ENCODE data around the gene TNNT3.

GRCh38 chr11:1934335-1935155 is 15.0 kb downstream of the TNNT3 start:
- TF ChIP-seq POLR2A (IDR thresholded peaks at IDR 0.05): no peak
- TF ChIP-seq CTCF (IDR thresholded peaks at IDR 0.05): no peak
